H9 (cell line): Measurements from ENCODE around the gene LZTS3. TPM values are rescaled to one million over a fixed set of nuclear protein-coding genes. Genes with fewer than 3 reads are reported as not detected.

ENCODE experiments used
- DNase-seq: peaks from one replicate; pipeline ENCODE4 v3.0.0-alpha.2; 2017
- H2AFZ ChIP-seq: one replicate; pipeline ENCODE4 v1.6.1; 2013; ENCODE audit warnings: mild to moderate bottlenecking, low read length, control low read depth, moderate library complexity
- H2AK5ac ChIP-seq: 2 replicates; pipeline ENCODE4 v1.6.1; 2013; ENCODE audit warnings: low read length, control low read depth, mixed read lengths; ENCODE audit not compliant: insufficient read length
- H2BK120ac ChIP-seq: one replicate; pipeline ENCODE4 v1.6.1; 2013; ENCODE audit warnings: low read depth, mild to moderate bottlenecking, low read length, control low read depth, inconsistent platforms; ENCODE audit not compliant: poor library complexity, severe bottlenecking
- H2BK12ac ChIP-seq: 2 replicates; pipeline ENCODE4 v1.6.1; 2013; ENCODE audit warnings: low read length, control low read depth, mixed read lengths, low read depth; ENCODE audit not compliant: insufficient read length
- H2BK15ac ChIP-seq: 2 replicates; pipeline ENCODE4 v1.6.1; 2013; ENCODE audit warnings: low read depth, low read length, control low read depth
- H2BK20ac ChIP-seq: one replicate; pipeline ENCODE4 v1.6.1; 2013; ENCODE audit warnings: low read depth, mild to moderate bottlenecking, low read length, control low read depth, inconsistent platforms; ENCODE audit not compliant: poor library complexity, severe bottlenecking
- H2BK5ac ChIP-seq: 2 replicates; pipeline ENCODE4 v1.6.1; 2013; ENCODE audit warnings: low read length, control low read depth, mixed read lengths; ENCODE audit not compliant: insufficient read length
- H3K14ac ChIP-seq: 2 replicates; pipeline ENCODE4 v1.6.1; 2013; ENCODE audit warnings: low read length, control low read depth; ENCODE audit not compliant: insufficient read depth
- H3K18ac ChIP-seq: 2 replicates; pipeline ENCODE4 v1.6.1; 2013; ENCODE audit warnings: low read depth, mild to moderate bottlenecking, mixed read lengths, low read length, control low read depth; ENCODE audit not compliant: insufficient read length
- H3K23ac ChIP-seq: 2 replicates; pipeline ENCODE4 v1.6.1; 2013; ENCODE audit warnings: low read length, control low read depth, mixed read lengths, low read depth; ENCODE audit not compliant: insufficient read length
- H3K23me2 ChIP-seq: 2 replicates; pipeline ENCODE4 v1.6.1; 2013; ENCODE audit warnings: low read depth, mild to moderate bottlenecking, mixed read lengths, low read length, control low read depth; ENCODE audit not compliant: insufficient read length, poor library complexity, severe bottlenecking
- H3K27ac ChIP-seq: 2 replicates; pipeline ENCODE4 v1.5.1; 2013; ENCODE audit warnings: low read length, control low read depth, mixed read lengths, low read depth; ENCODE audit not compliant: insufficient read length
- H3K27me3 ChIP-seq: 2 replicates; pipeline ENCODE4 v1.6.1; 2013; ENCODE audit warnings: low read length, control low read depth, inconsistent platforms; ENCODE audit not compliant: insufficient read depth
- H3K4ac ChIP-seq: 2 replicates; pipeline ENCODE4 v1.6.1; 2013; ENCODE audit warnings: low read depth, mild to moderate bottlenecking, control low read depth, inconsistent platforms, low read length, moderate library complexity
- H3K4me1 ChIP-seq: 2 replicates; pipeline ENCODE4 v1.6.1; 2013; ENCODE audit warnings: low read length, control low read depth, inconsistent platforms; ENCODE audit not compliant: insufficient read depth
- H3K4me2 ChIP-seq: 2 replicates; pipeline ENCODE4 v1.6.1; 2013; ENCODE audit warnings: low read length, control low read depth, mixed read lengths; ENCODE audit not compliant: insufficient read length, insufficient read depth
- H3K56ac ChIP-seq: 2 replicates; pipeline ENCODE4 v1.6.1; 2013; ENCODE audit warnings: low read depth, mild to moderate bottlenecking, mixed read lengths, low read length, control low read depth; ENCODE audit not compliant: insufficient read length
- H3K79me1 ChIP-seq: 2 replicates; pipeline ENCODE4 v1.6.1; 2013; ENCODE audit warnings: low read depth, mild to moderate bottlenecking, moderate library complexity, low read length, control low read depth, inconsistent platforms; ENCODE audit not compliant: insufficient read depth, poor library complexity, severe bottlenecking
- H3K79me2 ChIP-seq: 2 replicates; pipeline ENCODE4 v1.6.1; 2013; ENCODE audit warnings: low read length, control low read depth, inconsistent platforms; ENCODE audit not compliant: insufficient read depth
- H3K9ac ChIP-seq: 2 replicates; pipeline ENCODE4 v1.6.1; 2013; ENCODE audit warnings: low read length, control low read depth, mixed read lengths; ENCODE audit not compliant: insufficient read length; ENCODE audit errors: extremely low read depth
- H3K9me3 ChIP-seq: one replicate; pipeline ENCODE4 v1.6.1; 2013; ENCODE audit warnings: low read depth, low read length, inconsistent platforms; ENCODE audit not compliant: control insufficient read depth
- H3T11ph ChIP-seq: one replicate; pipeline ENCODE4 v1.6.1; 2013; ENCODE audit warnings: mild to moderate bottlenecking, low read length, control low read depth, inconsistent platforms
- H4K20me1 ChIP-seq: one replicate; pipeline ENCODE4 v1.6.1; 2013; ENCODE audit not compliant: control insufficient read depth, insufficient read length, insufficient read depth
- H4K5ac ChIP-seq: 2 replicates; pipeline ENCODE4 v1.6.1; 2013; ENCODE audit warnings: low read depth, mild to moderate bottlenecking, mixed read lengths, low read length, control low read depth; ENCODE audit not compliant: insufficient read length
- H4K8ac ChIP-seq: replicated peaks from 2 replicates; pipeline ENCODE4 v1.6.1; 2013; ENCODE audit warnings: low read length, control low read depth, mixed read lengths, low read depth; ENCODE audit not compliant: insufficient read length
- H4K91ac ChIP-seq: 2 replicates; pipeline ENCODE4 v1.6.1; 2013; ENCODE audit warnings: low read depth, mild to moderate bottlenecking, moderate library complexity, mixed read lengths, low read length, control low read depth; ENCODE audit not compliant: insufficient read length
- H3K27ac Mint-ChIP-seq, 3 experiments: 2 replicates in 2 of 3; 3 replicates in 1 of 3; pipeline ENCODE4 v1.8.0; 2020 to 2021; ENCODE audit warnings: mixed read lengths in 3 of 3, mild to moderate bottlenecking in 1 of 3, moderate library complexity in 1 of 3
- H3K27me3 Mint-ChIP-seq: 2 replicates; pipeline ENCODE4 v1.8.0; 2021; ENCODE audit warnings: low read depth, mild to moderate bottlenecking, moderate library complexity, mixed read lengths
- H3K36me3 Mint-ChIP-seq, 3 experiments: 2 replicates in 2 of 3; 3 replicates in 1 of 3; pipeline ENCODE4 v1.8.0; 2020 to 2021; ENCODE audit warnings: low read depth in 3 of 3, mixed read lengths in 3 of 3; ENCODE audit not compliant: insufficient read depth in 1 of 3
- H3K4me1 Mint-ChIP-seq, 2 experiments: 2 replicates each; pipeline ENCODE4 v1.8.0; 2020; ENCODE audit warnings: mixed read lengths in 2 of 2
- H3K4me3 Mint-ChIP-seq, 2 experiments: 2 replicates in 1 of 2; 3 replicates in 1 of 2; pipeline ENCODE4 v1.8.0; 2020 to 2021; ENCODE audit warnings: mild to moderate bottlenecking in 2 of 2, mixed read lengths in 2 of 2, moderate library complexity in 1 of 2
- H3K9me3 Mint-ChIP-seq, 2 experiments: 2 replicates in 1 of 2; 3 replicates in 1 of 2; pipeline ENCODE4 v1.8.0; 2020; ENCODE audit warnings: mild to moderate bottlenecking in 2 of 2, mixed read lengths in 2 of 2, moderate library complexity in 1 of 2
- WGBS: extraction: QIAGEN DNeasy Blood & Tissue Kit; methylation state at CpG from one replicate; pipeline ENCODE4 v1.1.7; 2013; ENCODE audit warnings: missing lambda C conversion rate, low lambda C conversion rate, mixed read lengths; ENCODE audit not compliant: insufficient read length; ENCODE audit errors: extremely low coverage; 5-methylcytosine and 5-hydroxymethylcytosine counted together
- total RNA-seq: library from RNA; stranded (reverse); gene quantifications from 2 replicates; pipeline ENCODE4 v1.2.1, GENCODE V29; 2021
- TF ChIP-seq, protein P1 (sequence below): fragments of 200-600 bp; sonication (generic); conservative IDR thresholded peaks from 3 replicates; pipeline ENCODE4 v1.8.0; 2021; ENCODE audit warnings: antibody characterized with exemption, mild to moderate bottlenecking

Gene LZTS3
- total RNA-seq, 1 experiment from 2014 or later: 20.8 TPM

GRCh38 chr20:3192226-3193015 lies 19.1 kb upstream of the LZTS3 start:
- Histone ChIP-seq H3K79me2 (no peaks in the 10 kb centered on the region), H3K4ac (no peak overlapping the region), H2BK15ac (no peak overlapping the region), H4K8ac (no peak overlapping the region), H3K9ac (no peak overlapping the region), H3K27me3 (no peaks in the 10 kb centered on the region), H3K14ac (no peak overlapping the region), H2BK5ac (no peak overlapping the region), H3K23ac (no peak overlapping the region), H3K4me1 (no peaks in the 10 kb centered on the region), H3K79me1 (no peaks in the 10 kb centered on the region), H3K9me3 (no peaks in the 10 kb centered on the region), H3K18ac (no peak overlapping the region), H2BK120ac (no peak overlapping the region), H2AK5ac (no peak overlapping the region), H2AFZ (no peak overlapping the region), H4K91ac (no peak overlapping the region), H2BK12ac (no peak overlapping the region), H3K56ac (no peak overlapping the region), H2BK20ac (no peak overlapping the region), H4K5ac (no peak overlapping the region), H3K27ac (no peak overlapping the region), H3K23me2 (no peaks in the 10 kb centered on the region), H4K20me1 (no peaks in the 10 kb centered on the region), H3K4me2 (no peak overlapping the region), H3T11ph (no peak overlapping the region)
- Mint-ChIP-seq H3K27ac (peak overlapping the region in 1 of 3 experiments; percentile 87; a peak in 2 of 7 replicates), H3K27me3 (no peaks in the 10 kb centered on the region), H3K4me1 (no peaks in the 10 kb centered on the region; a peak in 1 of 4 replicates), H3K9me3 (no peaks in the 10 kb centered on the region), H3K4me3 (no peak overlapping the region), H3K36me3 (peaks cover 46 to 76% (median 66%) of the 10 kb centered on the region in 3 experiments)
- TF ChIP-seq, protein P1, sequence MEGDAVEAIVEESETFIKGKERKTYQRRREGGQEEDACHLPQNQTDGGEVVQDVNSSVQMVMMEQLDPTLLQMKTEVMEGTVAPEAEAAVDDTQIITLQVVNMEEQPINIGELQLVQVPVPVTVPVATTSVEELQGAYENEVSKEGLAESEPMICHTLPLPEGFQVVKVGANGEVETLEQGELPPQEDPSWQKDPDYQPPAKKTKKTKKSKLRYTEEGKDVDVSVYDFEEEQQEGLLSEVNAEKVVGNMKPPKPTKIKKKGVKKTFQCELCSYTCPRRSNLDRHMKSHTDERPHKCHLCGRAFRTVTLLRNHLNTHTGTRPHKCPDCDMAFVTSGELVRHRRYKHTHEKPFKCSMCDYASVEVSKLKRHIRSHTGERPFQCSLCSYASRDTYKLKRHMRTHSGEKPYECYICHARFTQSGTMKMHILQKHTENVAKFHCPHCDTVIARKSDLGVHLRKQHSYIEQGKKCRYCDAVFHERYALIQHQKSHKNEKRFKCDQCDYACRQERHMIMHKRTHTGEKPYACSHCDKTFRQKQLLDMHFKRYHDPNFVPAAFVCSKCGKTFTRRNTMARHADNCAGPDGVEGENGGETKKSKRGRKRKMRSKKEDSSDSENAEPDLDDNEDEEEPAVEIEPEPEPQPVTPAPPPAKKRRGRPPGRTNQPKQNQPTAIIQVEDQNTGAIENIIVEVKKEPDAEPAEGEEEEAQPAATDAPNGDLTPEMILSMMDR: no peak
- no CpG with 5 or more reads among the region's 18 CpGs for whole genome bisulfite sequencing
- DNase-seq: no peak
